ENCODE data around the gene PDCD1. TPM values are rescaled to one million over a fixed set of nuclear protein-coding genes. Genes with fewer than 3 reads are reported as not detected.

Gene PDCD1
- polyA plus RNA-seq, 3 donors from 2014 or later, result 3.3 TPM; not detected in 2

GRCh38 chr2:241861264-241861663, 2.6 kb upstream of the PDCD1 start:
- Mint-ChIP-seq H3K4me1 (peaks cover 38 to 46% of the 10 kb centered on the region in 2 donors), H3K36me3 (peaks cover 0 to 9% (median 4%) of the 10 kb centered on the region in 3 donors), H3K27me3 (ENCODE audit: low read depth in 3 of 3) (peaks cover 4 to 26% (median 19%) of the 10 kb centered on the region in 3 donors), H3K9me3 (no peaks in the 10 kb centered on the region), H3K4me3 (peak overlapping the region in 2 of 5 donors; percentile 51 to 57), H3K27ac (peak overlapping the region in 4 of 6 donors; percentile 9 to 66 (median 58))
- no peak for DNase-seq

- Mint-ChIP-seq H3K4me1 (peaks cover 31 to 37% of the 10 kb centered on the region in 2 donors), H3K27ac (peak overlapping the region in 1 of 6 donors; percentile 74), H3K4me3 (no peak overlapping the region), H3K9me3 (no peaks in the 10 kb centered on the region), H3K36me3 (peaks cover 0 to 9% (median 4%) of the 10 kb centered on the region in 3 donors), H3K27me3 (ENCODE audit: low read depth in 3 of 3) (peaks cover 4 to 20% (median 14%) of the 10 kb centered on the region in 3 donors)
- no peak for DNase-seq
Measured at GRCh38 chr2:241860184-241861078, 1.7 kb upstream of the PDCD1 start.

- Mint-ChIP-seq H3K9me3 (no peaks in the 10 kb centered on the region), H3K4me3 (peak overlapping the region in 3 of 5 donors; percentile 52 to 80 (median 63)), H3K27ac (peak overlapping the region in 4 of 6 donors; percentile 49 to 94 (median 62)), H3K36me3 (peaks cover 0 to 4% (median 4%) of the 10 kb centered on the region in 3 donors), H3K4me1 (peaks cover 22 to 29% of the 10 kb centered on the region in 2 donors), H3K27me3 (ENCODE audit: low read depth in 3 of 3) (peaks cover 4 to 19% (median 8%) of the 10 kb centered on the region in 3 donors)
- DNase-seq, result no peak
Measured at GRCh38 chr2:241859436-241860183, 916 bp upstream of the PDCD1 start.

- Mint-ChIP-seq H3K4me3 (no peak overlapping the region), H3K27me3 (ENCODE audit: low read depth in 3 of 3) (peaks cover 1 to 15% (median 6%) of the 10 kb centered on the region in 3 donors), H3K27ac (no peak overlapping the region), H3K4me1 (peaks cover 16 to 23% of the 10 kb centered on the region in 2 donors), H3K9me3 (no peaks in the 10 kb centered on the region), H3K36me3 (peaks cover 0 to 1% (median under 1%) of the 10 kb centered on the region in 3 donors)
- no peak for DNase-seq
Measured at GRCh38 chr2:241859017-241859435, 332 bp upstream of the PDCD1 start.

- no peaks in the 10 kb centered on the region for H3K36me3 Mint-ChIP-seq
Measured at GRCh38 chr2:241857572-241858121, 1.0 kb downstream of the PDCD1 start.

GRCh38 chr2:241857041-241857541, 1.6 kb downstream of the PDCD1 start:
- DNase-seq, result no peak
- Mint-ChIP-seq H3K36me3 (no peaks in the 10 kb centered on the region), H3K27ac (no peak overlapping the region), H3K9me3 (no peaks in the 10 kb centered on the region), H3K27me3 (ENCODE audit: low read depth in 3 of 3) (peaks cover 2 to 6% (median 3%) of the 10 kb centered on the region in 3 donors), H3K4me1 (peaks cover 4 to 11% of the 10 kb centered on the region in 2 donors), H3K4me3 (no peak overlapping the region)

More at GRCh38 chr2:241857572-241858121, 1.0 kb downstream of the PDCD1 start:
- Mint-ChIP-seq H3K4me3 (no peak overlapping the region), H3K27ac (no peak overlapping the region), H3K4me1 (peaks cover 4 to 11% of the 10 kb centered on the region in 2 donors), H3K27me3 (ENCODE audit: low read depth in 3 of 3) (peaks cover 2 to 8% (median 3%) of the 10 kb centered on the region in 3 donors), H3K9me3 (no peaks in the 10 kb centered on the region)
- DNase-seq, result no peak

- no peaks in the 10 kb centered on the region for H3K36me3 Mint-ChIP-seq
- peaks cover 0 to 3% of the 10 kb centered on the region in 2 donors for H3K4me1 Mint-ChIP-seq
- no peak for DNase-seq
- no peaks in the 10 kb centered on the region for H3K9me3 Mint-ChIP-seq
- H3K27ac Mint-ChIP-seq, result no peak overlapping the region
- H3K4me3 Mint-ChIP-seq, result no peak overlapping the region
- H3K27me3 Mint-ChIP-seq (ENCODE audit: low read depth in 3 of 3), result peaks cover 0 to 5% (median 2%) of the 10 kb centered on the region in 3 donors
Measured at GRCh38 chr2:241855888-241856422, 2.7 kb downstream of the PDCD1 start.

- no peaks in the 10 kb centered on the region for H3K9me3 Mint-ChIP-seq
- H3K27me3 Mint-ChIP-seq (ENCODE audit: low read depth in 3 of 3), result peaks cover 0 to 5% (median 2%) of the 10 kb centered on the region in 3 donors
- H3K36me3 Mint-ChIP-seq, result no peaks in the 10 kb centered on the region
- no peak overlapping the region for H3K4me3 Mint-ChIP-seq
- no peak for DNase-seq
- peaks cover 0 to 3% of the 10 kb centered on the region in 2 donors for H3K4me1 Mint-ChIP-seq
- H3K27ac Mint-ChIP-seq, result no peak overlapping the region
Measured at GRCh38 chr2:241855245-241855887, 3.3 kb downstream of the PDCD1 start.

- no peaks in the 10 kb centered on the region for H3K36me3 Mint-ChIP-seq
- H3K4me3 Mint-ChIP-seq, result no peak overlapping the region
- H3K9me3 Mint-ChIP-seq, result no peaks in the 10 kb centered on the region
- H3K27me3 Mint-ChIP-seq (ENCODE audit: low read depth in 3 of 3), result peaks cover 0 to 5% (median 2%) of the 10 kb centered on the region in 3 donors
- peaks cover 0 to under 1% of the 10 kb centered on the region in 2 donors for H3K4me1 Mint-ChIP-seq
- no peak overlapping the region for H3K27ac Mint-ChIP-seq
- no peak for DNase-seq
Measured at GRCh38 chr2:241854342-241855244, 4.1 kb downstream of the PDCD1 start.

GRCh38 chr2:241853651-241854341, 4.9 kb downstream of the PDCD1 start:
- Mint-ChIP-seq H3K4me1 (no peaks in the 10 kb centered on the region), H3K36me3 (no peaks in the 10 kb centered on the region), H3K27ac (no peak overlapping the region), H3K4me3 (no peak overlapping the region), H3K27me3 (ENCODE audit: low read depth in 3 of 3) (peaks cover 0 to 5% (median 2%) of the 10 kb centered on the region in 3 donors), H3K9me3 (no peaks in the 10 kb centered on the region)
- DNase-seq, result peak in 1 of 3 donors; percentile 24

GRCh38 chr2:241852981-241853631, 5.6 kb downstream of the PDCD1 start:
- no peaks in the 10 kb centered on the region for H3K9me3 Mint-ChIP-seq
- no peak overlapping the region for H3K27ac Mint-ChIP-seq
- H3K36me3 Mint-ChIP-seq, result no peaks in the 10 kb centered on the region
- DNase-seq, result no peak
- no peaks in the 10 kb centered on the region for H3K4me1 Mint-ChIP-seq
- H3K27me3 Mint-ChIP-seq (ENCODE audit: low read depth in 3 of 3), result peaks cover 0 to 5% (median 2%) of the 10 kb centered on the region in 3 donors
- H3K4me3 Mint-ChIP-seq, result no peak overlapping the region
